HG02678 (cell line): ENCODE measurements around the gene NDE1.
"Not testable (repeated sequence)": the region's sequence is repeated elsewhere in the genome, so short reads cannot be mapped to it uniquely, and the experiment has no call there.

Source experiments
- ATAC-seq: cut with Tn5 transposase; IDR thresholded peaks from one replicate; pipeline ENCODE4 v1.9.1; 2021; ENCODE audit warnings: mild to moderate bottlenecking, moderate library complexity; ENCODE audit not compliant: unreplicated experiment

Gene NDE1

DNA sequence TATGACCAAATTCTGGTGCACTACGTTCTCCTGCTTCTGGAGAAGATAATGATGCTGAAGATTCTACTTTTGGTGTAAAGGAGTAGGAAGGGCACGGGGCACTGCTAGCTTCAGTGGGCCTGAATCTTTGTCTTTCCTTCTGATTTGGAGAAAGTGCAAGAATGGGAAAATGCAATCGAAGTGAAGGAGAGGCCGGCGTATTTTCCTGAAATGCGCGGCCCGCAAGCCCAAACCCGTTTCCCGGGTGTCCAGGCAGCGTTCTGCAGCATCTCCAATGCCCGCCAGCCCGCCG lies 372 bp upstream of the NDE1 start:
- ATAC-seq: no peak

DNA sequence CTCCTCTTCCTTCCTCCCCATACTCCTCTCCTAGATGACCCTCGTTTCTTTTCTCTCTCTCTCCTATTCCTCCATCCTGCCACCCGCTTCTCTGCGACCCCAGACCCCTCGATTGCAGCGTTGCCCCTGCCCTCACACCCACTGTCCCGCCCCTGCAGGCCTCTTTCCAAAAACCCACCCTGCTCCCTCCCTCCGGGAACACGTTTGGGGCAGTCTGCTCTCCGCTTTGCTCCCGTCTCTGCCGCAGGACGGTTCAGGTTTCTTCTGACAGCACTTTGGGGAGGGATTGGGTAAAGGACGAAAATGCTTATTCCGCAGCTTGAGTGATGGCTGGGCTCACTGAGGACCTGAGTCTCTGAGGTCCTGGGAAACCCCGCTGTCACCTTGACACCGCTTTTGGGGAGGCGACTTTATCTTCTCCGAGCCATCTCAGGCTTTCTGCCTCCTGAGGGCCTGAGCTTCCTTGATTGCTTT lies 690 bp downstream of the NDE1 start:
- ATAC-seq: peak; percentile 34

DNA sequence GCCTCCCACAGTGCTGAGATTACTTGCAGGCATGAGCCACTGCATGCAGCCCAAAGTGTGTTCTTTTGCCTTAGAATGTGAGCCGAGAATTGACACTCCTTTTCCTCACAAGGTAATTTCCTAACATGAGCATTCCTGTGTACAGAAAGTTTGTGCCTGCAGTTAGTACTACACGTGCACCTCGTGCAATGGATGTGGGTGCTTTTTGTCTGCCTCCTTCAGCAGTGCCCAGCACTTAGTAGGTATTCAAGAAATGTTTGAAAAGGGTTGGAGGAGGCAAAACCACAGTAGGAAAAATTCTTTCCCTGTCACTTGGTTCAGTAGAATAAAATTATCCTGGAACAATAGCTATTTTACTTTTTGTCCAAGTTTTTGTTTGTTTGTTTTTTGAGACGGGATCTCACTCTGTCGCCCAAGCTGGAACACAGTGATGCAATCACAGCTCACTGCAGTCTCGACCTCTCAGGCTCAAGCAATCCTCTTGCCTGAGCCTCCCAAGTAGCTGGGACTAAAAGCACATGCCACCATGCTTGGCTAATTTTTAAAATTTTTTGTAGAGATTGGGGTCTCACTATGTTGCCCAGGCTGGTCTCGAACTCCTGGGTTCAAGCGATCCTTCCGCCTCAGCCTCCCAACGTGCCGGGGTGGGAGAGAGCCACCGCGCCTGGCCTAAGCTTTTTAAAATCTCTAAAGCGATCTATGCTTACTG lies 2.4 kb downstream of the NDE1 start:
- no peak for ATAC-seq

DNA sequence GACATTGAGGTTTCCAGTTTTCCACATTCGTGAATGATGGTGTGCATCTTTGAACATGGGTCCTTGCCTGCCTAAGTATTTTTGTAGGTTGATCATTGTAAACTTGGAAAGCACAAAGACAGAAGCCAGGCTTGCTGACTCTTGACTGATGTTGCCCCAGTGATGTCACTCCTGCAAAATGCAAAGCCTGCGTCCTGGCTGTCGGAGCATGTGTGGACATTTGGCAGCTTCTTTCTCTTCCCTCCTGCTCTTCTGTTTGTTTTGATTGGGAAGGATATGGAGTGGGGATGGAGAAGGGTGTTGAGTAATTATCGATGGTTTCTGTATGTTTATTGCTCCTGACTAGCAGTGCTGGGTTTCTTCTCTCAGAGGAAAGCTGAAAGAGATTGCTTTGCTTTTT lies 3.2 kb downstream of the NDE1 start:
- no peak for ATAC-seq

GRCh38 chr16:15654591-15654990 lies 4.5 kb downstream of the NDE1 start:
- ATAC-seq: no peak

- ATAC-seq: not testable (repeated sequence)
Measured at GRCh38 chr16:15655561-15655960, 5.5 kb downstream of the NDE1 start.

- no peak for ATAC-seq
Measured at GRCh38 chr16:15658149-15658548, 8.1 kb downstream of the NDE1 start.

DNA sequence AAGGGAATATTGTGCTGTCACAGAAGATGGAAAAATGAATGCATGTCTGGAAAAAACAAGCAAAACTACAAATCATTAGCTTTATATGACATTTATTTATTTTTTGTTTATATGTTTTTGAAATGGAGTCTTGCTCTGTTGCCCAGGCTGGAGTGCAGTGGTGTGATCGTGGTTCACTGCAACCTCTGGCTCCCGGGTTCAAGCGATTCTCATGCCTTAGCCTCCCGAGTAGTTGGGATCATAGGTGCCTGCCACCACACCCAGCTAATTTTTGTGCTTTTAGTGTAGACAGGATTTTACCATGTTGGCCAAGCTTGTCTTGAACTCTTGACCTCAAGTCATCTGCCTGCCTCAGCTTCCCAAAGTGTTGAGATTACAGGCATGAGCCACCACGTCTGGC lies 8.5 kb downstream of the NDE1 start:
- ATAC-seq: no peak

DNA sequence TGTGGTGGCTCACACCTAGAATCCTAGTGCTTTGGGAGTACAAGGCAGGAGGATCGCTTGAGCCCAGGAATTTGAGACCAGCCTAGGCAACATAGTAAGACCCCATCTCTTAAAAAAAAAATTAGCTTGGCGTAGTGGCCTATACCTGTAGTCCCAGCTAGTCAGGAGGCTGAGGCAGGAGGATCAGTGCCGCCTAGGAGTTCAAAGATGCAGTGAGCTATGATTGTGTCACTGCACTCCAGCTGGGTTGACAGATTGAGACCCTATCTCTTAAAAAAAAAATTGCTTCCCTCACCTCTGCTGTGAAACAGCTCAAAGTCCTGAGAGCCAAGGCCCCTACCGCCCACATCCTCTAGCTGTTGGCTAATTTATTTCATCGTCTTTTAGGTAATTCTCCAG lies 10.2 kb downstream of the NDE1 start:
- no peak for ATAC-seq

DNA sequence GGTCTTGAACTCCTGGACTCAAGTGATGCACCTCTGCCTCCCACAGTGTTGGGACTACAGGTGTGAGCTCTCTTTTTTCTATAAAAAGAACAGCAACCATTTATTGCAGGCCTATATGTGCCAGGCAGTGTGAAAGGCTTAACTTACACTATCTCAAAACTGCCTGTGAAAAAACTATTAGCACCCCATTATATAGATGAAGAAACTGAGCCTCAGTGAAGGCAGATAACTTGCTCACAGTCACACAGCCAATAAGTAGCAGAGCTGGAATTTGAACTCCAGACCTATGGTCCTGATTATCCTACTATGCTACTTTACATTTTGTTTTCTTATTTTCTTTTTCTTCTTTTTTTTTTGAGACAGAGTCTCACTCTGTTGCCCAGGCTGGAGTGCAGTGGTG lies 15.1 kb downstream of the NDE1 start:
- ATAC-seq: no peak

GRCh38 chr16:15667091-15667742 lies 17.2 kb downstream of the NDE1 start:
- ATAC-seq: no peak

DNA sequence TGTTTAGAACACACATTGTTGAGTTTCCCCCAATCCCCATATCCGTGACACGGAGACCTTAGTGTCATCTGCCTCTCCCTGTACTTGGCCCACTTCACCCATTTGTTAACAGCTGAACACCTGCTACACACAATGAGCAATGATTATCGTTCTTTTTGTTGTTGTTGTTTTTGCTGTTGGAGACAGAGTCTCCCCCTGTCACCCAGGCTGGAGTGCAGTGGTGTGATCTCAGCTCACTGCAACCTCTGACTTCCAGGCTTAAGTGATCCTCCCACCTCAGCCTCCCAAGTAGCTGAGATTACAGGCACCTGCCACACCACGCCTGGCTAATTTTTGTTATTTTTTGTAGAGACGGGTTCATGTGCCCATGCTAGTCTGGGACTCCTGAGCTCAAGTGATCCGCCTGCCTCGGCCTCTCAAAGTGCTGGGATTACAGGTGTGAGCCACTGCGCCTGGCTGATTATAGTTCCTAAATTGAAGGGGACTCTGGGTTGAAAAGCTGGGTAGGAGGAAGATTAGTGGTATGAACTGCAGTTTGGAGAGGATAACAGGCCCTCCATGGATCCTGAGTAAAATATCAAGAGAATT lies 21.6 kb downstream of the NDE1 start:
- ATAC-seq: no peak

DNA sequence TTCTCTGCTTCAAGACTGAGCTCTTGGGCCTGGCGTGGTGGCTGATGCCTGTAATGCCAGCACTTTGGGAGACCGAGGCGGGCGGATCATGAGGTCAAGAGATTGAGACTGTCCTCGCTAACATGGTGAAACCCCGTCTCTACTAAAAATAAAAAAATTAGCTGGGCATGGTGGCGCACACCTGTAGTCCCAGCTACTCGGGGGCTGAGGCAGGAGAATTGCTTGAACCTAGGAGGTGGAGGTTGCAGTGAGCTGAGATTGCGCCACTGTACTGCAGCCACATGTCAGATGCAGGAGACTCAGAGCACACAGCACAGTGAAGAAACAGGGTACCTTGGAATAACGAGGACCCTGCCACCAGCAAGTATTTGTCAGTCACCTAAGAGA lies 22.1 kb downstream of the NDE1 start:
- not testable (repeated sequence) for ATAC-seq

GRCh38 chr16:15672514-15673167 lies 22.6 kb downstream of the NDE1 start:
- ATAC-seq: no peak

GRCh38 chr16:15674571-15674970 lies 24.5 kb downstream of the NDE1 start:
- no peak for ATAC-seq

DNA sequence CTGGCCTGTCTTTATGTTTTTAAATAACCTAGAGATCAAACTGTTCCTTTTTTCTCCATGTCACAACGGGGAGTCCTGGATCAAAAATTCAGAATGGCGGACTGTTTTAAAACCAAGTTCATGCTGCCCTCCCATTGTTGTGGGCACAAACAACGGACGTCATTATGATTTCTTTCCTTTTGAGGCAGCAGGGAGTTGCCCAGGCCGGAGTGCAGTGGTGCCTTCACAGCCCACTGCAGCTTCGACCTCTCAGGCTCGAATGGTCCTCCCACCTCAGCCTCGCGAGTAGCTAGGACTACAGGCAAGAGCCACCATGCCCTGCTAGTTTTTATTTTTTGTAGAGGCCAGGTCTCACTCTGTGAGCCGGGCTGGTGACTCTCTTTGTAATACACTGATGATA lies 26.5 kb downstream of the NDE1 start:
- no peak for ATAC-seq

DNA sequence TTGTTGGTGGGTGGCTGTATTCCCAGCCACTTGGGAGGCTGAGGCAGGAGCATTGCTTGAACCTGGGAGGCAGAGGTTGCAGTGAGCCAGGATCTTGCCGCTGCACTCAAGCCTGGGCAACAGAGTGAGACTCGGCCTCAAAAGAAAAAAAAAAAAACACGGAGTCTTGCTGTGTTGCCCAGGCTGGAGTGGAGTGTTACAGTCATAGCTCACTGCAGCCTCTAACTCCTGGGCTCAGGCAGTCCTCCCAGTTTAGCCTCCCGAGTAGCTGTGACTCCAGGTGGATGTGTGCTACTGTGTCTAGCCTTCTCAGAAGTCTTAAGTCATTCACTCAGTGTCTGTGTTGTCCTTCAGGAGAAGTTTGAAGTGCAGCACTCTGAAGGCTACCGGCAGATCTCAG lies 27.4 kb downstream of the NDE1 start:
- no peak for ATAC-seq

DNA sequence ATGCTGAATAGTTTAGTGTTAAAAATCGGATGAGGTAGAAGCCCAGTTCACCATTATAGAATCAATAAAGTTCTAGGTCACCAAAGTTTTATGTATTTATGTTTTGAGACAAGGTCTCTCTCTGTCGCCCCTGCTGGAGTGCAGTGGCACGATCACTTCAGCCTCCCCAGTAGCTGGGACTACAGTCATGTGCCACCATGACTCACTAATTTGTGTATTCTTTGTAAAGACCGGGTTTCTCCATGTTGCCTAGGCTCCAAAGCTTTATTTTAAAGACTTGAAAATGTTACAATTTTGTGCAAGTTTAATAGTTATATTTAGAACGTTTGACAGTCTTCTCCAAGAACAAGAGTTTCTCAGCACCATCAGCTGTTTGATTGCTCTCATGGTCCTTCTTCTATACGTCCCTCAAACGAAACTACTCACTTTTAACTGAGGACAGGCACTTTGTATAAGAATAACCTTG lies 32.1 kb downstream of the NDE1 start:
- ATAC-seq: no peak

DNA sequence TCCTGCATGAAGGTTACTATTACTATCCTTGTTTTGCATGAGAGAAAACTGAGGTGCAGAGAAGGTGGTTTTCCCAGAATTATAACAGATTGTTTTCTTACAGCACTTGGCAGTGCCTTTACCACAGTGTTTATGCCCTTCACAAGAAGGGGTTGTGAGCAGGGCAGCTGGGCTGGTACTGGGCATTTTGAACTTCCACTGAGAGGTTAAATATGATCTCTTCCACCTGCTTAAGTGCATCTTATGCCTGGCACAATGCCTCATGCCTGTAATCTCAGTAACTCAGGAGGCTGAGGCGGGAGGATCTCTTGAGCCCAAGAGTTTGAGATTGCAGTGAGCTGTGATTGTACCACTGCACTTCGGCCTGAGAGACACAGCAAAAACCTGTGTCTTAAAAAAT lies 36.2 kb downstream of the NDE1 start:
- ATAC-seq: no peak

DNA sequence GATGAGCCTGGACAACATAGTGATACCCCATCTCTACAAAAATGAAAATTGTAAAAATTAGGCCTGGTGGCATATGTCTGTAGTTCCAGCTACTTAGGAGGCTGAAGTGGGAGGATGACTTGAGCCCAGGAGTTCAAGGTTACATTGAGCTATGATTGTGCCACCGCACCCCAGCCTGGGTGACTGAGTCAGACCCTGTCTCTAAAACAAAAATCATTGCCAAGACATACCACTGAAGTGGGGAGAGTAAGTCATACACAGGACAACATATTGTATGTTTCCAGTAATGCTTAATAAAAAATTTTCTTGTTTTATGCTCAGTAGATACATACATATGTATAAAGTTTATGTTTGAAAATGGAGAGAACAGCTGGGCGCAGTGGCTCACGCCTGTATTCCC lies 39.2 kb downstream of the NDE1 start:
- no peak for ATAC-seq

- ATAC-seq: no peak
Measured at GRCh38 chr16:15690296-15690695, 40.3 kb downstream of the NDE1 start.

DNA sequence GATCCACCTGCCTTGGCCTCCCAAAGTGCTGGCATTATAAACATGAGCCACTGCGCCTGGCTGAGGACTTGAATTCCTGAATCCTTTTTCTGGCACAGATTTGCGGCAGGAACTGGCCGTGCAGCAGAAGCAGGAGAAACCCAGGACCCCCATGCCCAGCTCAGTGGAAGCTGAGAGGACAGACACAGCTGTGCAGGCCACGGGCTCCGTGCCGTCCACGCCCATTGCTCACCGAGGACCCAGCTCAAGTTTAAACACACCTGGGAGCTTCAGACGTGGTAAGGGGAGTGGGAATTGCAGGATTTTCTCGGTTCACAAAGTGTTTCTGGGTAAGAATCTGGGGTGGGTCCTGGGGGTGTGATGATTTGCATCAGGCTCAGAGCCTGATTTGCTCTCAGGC lies 41.0 kb downstream of the NDE1 start:
- no peak for ATAC-seq
